Measurements from ENCODE around the gene PLP2. TPM values are rescaled to one million over a fixed set of nuclear protein-coding genes. Genes with fewer than 3 reads are reported as not detected.
"Not testable (repeated sequence)": the region's sequence is repeated elsewhere in the genome, so short reads cannot be mapped to it uniquely, and the experiment has no call there.

PLP2 gene, protein sequence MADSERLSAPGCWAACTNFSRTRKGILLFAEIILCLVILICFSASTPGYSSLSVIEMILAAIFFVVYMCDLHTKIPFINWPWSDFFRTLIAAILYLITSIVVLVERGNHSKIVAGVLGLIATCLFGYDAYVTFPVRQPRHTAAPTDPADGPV
- polyA plus RNA-seq (ENCODE audit: insufficient read length) = 179 TPM

DNA sequence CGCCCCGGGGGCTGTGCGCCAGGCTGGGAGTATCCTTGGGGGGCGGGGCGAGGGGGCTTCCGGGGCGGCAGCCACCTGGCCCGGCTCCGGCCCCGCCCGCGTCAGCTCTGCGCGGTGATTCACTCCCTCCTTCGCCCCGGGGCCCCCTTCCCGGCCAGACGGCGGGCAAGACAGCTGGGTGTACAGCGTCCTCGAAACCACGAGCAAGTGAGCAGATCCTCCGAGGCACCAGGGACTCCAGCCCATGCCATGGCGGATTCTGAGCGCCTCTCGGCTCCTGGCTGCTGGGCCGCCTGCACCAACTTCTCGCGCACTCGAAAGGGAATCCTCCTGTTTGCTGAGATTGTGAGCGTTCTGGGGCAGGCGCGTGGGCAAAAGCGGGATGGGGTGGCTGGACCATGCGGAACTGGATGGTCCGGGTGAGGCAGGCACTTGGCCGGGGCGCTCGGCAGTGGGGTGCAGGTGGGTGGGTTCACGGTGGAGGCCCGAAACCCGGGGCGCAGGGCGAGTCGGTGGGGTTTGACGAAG is at the start of gene PLP2:
PLP2 (plus strand) TSS at position 147 of the 528 bp plus-strand sequence; CDS start at position 250, 103 bp downstream.
- no peak for DNase-seq (ENCODE audit: low read depth)

DNA sequence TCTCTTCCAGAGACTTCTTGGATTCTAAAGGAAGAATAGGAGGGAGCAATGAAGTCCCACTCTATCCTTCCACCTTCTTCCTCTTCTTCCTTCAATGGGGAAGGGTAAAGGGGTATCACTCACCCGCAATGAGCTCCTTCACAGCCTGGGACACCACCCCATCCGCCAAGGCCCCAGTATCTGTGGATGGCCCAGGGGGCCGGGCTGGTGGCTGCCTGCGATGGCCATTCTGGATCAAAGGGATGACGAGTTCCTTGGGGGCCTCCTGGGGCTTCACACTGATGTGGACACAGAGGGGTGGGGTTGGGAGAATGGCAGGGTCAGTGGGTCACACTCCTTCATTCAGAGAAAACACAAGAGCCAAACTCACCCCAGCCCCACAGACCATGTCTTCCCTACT is 49.2 kb upstream of the PLP2 start:
- DNase-seq (ENCODE audit: low read depth) = no peak

DNA sequence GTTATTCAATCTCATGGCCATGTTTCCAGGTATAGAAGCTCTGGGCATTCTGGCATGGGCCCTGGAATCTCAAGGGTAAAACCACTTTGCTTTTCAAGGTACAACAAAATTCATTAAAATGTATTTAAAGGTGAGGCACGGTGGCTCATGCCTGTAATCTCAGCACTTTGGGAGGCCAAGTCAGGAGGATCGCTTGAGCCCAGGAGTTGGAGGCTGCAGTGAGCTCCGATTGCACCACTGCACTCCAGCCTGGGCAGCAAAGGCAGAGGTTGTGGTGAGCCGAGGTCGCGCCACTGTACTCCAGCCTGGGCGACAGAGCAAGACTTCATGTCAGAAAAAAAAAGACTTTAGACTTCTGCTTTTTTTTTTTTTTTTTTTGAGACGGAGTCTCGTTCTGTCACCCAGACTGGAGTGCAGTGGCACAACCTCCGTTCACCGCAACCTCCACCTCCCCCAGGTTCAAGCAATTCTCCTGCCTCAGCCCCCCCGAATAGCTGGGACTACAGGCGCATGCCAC is 43.9 kb upstream of the PLP2 start:
- not testable (repeated sequence) for DNase-seq (ENCODE audit: low read depth)

DNA sequence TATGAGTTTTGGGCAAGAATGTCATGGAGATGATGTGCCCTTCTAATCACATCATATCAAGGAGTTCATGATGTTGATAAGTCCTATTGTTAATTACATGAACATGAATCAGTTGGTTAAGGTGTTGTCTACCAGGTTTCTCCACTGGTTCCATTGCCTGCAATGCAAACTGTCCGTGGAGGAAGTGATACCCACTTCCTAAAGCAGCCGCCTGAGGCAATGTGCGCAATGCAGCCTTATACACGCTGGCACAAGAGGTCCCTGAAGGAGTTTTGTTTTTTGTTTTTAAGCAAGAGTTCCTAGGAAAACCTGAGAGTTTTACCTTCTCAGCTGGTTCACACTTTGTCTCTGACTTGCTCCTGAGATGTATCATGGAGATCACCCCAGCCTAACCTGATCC is 42.3 kb upstream of the PLP2 start:
- no peak for DNase-seq (ENCODE audit: low read depth)

DNA sequence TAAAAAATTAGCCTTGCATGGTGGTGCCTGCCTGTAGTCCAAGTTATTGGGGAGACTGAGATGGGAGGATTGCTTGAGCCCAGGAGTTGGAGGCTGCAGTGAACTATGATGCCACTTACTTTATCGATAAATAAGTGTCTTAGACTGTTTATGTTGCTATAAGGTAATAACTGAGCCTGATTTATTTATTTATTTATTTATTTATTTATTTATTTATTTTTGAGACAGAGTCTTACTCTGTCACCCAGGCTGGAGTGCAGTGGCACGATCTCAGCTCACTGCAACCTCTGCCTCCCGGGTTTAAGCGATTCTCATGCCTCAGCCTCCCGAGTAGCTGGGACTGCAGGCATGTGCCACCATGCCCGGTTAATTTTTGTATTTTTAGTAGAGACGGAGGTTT is 39.4 kb upstream of the PLP2 start:
- not testable (repeated sequence) for DNase-seq (ENCODE audit: low read depth)

DNA sequence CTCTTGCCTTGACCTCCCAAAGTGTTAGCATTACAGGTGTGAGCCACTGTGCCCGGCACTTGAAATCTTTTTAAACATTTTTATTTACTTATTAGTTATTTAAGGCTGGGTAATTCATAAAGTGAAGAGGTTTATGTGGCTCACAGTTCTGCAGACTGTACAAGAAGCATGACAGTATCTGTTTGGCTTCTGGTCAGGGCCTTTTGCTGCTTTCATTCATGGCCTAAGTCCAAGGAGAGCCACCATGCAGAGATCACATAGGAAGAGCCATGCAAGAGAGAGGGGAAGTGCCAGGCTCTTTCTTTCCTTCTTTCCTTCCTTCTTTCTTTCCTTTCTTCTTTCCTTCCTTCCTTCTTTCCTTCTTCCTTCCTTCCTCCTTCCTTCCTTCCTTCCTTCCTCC is 37.9 kb upstream of the PLP2 start:
- no peak for DNase-seq (ENCODE audit: low read depth)

DNA sequence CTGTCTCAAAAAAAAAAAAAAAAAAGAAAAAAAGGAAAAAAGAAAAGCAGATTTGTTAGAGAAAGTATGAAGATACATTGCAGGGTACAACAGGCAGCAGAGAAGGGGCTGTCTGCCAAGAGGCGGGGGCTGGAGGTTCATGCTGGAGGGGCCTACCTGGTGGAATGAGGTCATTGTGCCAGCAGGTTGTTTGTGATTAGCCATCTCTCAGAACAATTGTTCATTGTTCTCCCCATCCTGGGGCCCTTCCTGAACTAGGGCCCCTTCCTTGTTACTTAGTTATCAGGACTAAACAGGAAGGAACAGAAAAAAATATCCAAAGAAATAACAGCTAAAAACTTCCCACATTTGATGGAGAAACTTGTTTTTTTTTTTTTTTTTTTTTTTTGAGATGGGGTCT is 34.2 kb upstream of the PLP2 start:
- DNase-seq (ENCODE audit: low read depth) = no peak

DNA sequence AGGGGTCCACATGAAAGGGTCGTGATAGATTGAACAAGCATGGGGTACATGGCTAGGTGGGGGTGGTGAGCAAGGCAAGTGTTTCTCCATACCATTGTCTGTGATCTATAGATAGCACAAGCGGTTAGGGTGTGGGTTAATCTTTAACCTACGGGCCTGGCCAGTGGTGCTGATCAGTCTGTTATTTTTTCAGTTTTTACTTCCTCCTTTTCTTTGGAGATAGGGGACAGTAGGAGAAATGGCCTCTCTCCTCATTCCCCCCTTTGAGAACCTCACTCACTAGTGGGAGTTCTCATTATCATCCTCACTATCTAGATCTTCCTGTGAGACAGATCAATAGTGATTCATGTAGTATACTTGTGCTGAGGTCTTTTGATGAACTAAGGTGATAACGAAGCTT is 32.0 kb upstream of the PLP2 start:
- DNase-seq (ENCODE audit: low read depth) = no peak

DNA sequence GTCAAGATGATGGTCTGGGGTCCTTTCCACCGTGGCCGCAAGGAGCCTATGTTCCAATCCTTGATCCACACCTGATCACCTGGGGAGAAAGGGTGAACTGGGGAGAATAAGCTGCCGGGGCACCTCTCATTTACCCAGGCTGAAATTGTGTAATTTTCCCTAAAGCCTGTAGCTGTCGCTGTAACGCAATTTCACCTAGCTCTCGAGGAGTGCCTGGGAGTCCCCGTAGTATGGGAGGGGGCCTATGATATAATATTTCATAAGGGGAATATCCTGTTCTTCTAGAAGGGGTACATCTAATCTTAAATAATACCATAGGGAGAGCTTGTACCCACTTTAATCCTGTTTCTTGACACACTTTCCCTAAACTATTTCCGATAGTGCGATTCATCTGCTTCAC is 29.4 kb upstream of the PLP2 start:
- not testable (repeated sequence) for DNase-seq (ENCODE audit: low read depth)

DNA sequence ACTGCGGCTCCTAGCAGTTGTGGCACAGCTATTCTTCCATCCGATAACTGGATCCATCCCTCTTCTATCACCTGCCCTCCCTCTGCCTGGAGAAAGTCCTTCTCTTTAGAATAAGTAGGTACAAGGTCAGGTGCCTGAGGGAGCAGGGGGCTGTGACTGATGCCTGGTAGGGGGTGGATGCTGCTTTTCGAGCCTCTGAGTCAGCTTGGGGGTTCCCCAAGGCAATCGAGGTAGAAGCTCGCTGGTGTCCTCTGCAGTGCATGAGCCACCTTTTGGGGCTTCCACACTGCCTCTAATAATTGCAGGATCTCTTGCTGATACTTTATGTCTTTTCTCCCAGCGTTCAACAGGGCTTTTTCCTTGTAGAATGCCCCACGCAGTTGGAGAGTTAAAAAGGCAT is 28.5 kb upstream of the PLP2 start:
- not testable (repeated sequence) for DNase-seq (ENCODE audit: low read depth)

DNA sequence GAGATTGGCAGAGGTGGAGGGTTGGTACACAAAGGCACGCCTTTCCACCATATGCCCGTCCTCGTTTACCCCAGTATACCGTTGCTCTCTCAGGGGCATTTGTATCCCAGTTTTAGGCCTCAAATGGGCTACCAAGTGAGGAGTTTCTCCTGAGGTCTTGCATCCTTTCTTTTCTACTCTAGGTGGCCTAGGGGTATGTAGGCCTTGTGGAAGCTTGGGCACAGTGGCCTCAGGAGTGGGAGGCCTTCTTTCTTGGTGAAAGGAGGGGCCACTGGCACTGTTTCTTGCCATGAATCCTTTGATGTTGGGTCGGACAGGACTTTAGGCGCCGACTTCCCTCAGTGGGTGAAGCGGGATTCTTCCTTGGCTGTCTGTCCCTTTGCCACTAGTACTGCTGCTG is 24.4 kb upstream of the PLP2 start:
- DNase-seq (ENCODE audit: low read depth) = no peak

DNA sequence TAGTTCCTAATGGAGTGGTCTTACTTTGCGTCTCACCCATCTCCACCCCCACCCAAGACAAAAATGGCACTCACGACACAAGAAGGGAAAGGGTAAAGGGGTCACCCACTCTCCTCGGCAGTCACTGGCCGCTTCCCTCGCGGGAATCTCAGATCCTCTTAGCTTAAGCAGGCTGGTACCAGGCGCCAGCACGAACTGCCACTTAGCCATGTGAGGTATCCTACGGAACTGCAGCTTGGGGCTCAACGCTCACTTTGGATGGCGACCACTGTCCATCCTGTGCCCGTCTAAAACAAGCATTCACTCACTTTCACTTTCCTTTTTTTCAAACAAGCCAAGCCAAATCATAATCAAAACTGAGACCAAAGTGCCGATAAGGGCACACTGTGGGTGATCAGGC is 23.8 kb upstream of the PLP2 start:
- DNase-seq (ENCODE audit: low read depth) = no peak

DNA sequence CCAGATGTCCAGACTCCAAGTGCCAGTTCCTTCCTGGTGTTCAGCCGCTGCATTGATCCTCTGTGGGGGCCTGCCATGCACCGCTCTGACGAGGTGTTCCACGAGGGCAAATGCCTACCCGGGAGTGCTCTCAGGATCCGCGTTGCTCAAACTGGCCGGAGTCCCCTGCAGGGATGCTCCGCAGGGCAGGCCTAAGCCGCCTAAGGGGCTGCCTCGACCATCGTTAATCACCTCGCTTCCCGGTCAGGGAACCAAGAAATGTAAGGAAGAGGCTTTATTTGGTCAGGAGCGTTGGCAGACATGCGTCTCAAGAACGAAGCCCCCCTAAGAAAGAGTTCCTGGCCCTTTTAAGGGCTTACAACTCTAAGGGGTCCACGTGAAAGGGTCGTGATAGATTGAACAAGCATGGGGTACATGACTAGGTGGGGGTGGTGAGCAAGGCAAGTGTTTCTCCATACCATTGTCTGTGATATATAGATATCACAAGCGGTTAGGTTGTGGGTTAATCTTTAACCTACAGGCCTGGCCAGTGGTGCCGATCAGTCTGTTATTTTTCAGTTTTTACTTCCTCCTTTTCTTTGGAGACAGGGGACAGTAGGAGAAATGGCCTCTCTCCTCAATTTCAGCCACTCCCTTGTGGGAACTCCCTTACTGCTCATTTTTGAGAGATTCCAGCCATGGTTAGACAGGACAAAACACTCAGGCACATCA is 23.2 kb upstream of the PLP2 start:
- DNase-seq (ENCODE audit: low read depth) = not testable (repeated sequence)

DNA sequence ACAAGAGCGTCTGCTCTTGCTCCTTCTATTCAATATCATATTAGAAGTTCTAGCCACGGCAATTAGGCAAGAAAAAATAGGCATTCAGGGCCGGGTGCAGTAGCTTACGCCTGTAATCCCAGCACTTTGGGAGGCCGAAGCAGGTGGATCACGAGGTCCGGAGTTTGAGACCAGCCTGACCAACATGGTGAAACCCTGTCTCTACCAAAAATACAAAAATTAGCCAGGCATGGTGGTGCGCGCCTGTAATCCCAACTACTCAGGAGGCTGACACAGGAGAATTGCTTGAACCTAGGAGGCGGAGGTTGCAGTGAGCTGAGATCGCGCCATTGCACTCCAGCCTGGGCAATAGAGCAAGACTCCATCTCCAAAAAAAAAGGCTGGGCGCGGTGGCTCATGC is 22.4 kb upstream of the PLP2 start:
- DNase-seq (ENCODE audit: low read depth) = not testable (repeated sequence)

DNA sequence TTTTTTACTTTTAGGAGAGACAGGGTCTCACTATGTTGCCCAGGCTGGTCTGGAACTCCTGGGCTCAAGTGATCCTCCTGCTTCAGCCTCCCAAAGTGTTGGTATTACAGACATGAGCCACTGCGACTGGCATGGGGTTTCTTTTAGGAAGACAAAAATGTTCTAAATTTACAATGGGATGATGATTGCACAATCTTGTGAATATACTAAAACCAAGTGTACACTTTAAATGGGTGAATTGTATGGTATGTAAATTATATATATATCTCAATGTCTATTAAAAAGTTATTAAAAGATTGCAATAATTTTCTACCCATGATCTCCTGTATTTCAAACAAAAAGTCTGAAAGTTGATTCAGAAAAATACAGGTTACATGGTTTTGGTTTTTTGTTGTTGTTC is 18.2 kb upstream of the PLP2 start:
- no peak for DNase-seq (ENCODE audit: low read depth)

DNA sequence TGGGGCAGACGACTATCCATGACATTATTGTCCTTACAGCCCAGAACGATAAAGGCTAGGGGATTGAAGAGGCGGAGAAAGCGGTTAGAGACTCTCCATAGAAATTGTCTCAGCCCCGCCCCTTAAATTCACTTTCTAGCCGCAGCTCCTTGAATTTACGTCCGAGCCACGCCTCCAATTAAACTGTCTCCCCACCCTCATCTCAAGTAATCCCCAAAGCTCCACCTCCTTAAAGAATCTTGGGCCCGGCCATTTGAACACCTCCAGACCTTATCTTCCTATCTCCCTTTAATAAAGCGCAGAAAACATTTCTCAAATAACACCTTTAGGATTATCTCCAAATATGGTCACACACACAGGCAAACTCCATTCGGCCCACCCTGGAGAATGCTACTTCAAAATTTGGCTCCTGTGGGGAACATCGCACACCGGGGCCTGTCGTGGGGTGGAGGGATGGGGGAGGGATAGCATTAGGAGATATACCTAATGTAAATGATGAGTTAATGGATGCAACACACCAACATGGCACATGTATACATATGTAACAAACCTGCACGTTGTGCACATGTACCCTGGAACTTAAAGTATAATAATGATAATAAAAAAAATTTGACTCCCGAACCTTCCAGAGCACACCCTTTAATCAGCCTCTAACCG is 16.3 kb upstream of the PLP2 start:
- no peak for DNase-seq (ENCODE audit: low read depth)

DNA sequence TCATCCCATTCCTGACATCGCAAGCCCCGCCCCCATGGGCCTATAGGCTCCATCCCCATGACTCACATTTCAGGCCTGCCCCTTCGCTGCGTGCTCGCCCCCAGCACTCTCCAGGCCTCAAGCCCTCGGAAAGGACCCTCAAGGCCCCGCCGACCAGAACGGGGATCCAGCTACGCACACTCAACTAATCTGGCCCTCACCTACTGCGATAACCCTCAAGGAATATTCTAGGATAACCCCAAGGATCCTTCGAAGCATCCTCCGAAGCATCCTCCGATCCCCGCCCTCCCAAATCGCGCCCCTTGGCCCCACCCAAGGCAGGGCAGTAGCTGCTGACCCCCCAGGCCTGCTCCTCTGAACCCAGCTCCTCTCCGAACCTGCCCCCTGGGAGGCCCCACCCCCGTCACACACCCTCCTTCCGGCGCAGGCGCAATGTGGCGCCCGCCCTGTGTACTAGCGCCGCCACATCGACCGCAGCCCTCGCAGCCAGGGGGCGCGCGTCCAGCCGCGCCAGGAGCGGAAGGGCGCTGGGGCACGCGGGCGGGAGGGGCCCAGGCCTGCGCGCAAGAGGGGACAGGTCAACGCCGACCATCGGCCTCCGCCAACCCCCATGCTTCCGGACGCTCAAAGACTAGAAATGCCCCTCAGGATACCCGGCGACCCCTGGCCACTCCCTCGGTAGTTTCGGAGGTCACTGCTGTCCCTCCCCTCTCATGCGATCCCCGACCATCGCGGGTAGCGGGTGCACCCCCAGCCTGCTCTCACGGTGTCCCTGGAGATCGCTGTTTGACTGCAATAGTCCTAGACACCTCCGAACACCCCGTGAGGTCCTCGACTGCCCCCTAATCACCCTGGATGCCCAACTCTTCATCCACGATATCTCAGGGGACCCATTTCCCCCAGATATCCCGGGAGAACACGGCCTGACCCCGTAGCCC is 15.5 kb upstream of the PLP2 start:
- no peak for DNase-seq (ENCODE audit: low read depth)

DNA sequence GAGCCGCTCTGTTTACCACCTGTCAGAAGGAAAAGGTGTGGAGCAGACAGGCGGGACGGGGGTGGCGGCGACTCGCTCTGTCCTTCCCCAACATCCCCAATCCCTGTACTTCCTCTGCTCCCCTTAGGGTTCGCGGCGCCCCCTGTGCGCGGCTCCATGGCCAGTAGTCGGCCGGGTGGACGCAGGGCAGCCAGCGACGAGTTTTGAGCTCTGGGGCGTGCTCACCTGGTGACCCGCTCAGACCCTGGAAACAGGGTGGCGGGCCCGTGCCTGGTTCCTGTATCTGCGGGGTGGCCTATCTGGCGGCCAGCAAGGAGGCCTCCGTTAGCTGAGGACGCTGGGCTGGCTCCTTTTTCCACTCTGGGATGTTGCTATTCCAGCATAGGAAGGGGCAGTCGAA is 14.5 kb upstream of the PLP2 start:
- no peak for DNase-seq (ENCODE audit: low read depth)

DNA sequence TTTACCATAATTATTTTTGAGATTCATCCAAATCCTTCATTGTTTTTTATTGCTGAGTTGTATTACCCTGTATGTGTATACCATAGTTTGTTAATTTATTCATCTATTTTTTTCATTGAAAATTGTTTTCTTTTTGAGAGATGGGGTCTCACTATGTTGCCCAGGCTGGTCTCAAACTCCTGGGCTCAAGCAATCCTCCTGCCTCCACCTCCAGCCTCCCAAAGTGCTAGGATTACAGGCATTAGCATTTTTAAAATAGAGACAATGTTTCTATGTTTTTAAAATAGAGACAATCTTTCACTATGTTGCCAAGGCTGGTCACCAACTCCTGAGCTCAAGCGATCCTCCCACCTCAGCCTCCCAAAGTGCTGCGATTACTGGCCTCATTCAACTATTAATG is 10.8 kb upstream of the PLP2 start:
- no peak for DNase-seq (ENCODE audit: low read depth)

DNA sequence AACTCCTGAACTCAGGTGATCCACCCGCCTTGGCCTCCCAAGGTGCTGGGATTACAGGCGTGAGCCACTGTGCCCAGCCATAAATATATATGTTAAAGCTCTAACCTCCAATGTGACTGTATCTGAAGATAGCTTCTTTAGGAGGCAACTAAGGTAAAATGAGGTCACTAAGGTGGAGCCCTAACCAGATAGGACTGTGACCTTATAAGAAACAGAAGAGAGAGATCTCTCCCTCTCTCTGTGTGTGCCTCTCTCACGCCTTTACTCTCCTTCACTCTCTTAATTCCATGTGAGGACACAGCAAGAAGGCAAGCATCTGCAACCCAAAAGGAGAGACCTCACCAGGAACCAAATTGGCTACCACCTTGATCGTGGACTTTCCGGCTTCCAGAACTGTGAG is 10.1 kb upstream of the PLP2 start:
- DNase-seq (ENCODE audit: low read depth) = no peak

DNA sequence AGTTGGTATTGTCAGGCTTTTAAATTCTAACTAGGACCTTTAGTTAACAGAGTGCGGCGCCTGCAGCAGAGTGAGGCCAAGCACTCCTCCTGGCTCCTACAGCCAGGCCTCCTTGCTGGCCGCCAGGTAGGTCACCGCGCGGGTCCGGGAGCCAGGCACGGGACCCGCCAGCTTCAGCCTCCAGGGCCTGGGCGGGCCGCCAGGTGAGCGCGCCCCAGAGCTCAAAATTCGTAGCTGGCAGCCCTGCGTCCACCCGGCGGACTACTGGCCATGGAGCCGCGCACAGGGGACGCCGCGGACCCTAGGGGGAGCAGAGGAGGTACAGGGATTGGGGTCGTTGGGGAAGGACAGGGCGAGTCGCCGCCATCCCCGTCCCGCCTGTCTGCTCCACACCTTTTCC is 9.1 kb upstream of the PLP2 start, which contains the start of gene MAGIX:
MAGIX (plus strand) TSS at position 139 of the 400 bp plus-strand sequence; CDS start at position 271, 132 bp downstream.
- no peak for DNase-seq (ENCODE audit: low read depth)

Data from forelimb muscle (tissue), 1 donor.